HepG2 (cell line): Measurements from ENCODE around the gene FAM3B. TPM values are rescaled to one million over a fixed set of nuclear protein-coding genes. Genes with fewer than 3 reads are reported as not detected.

Source experiments
- CREB1 ChIP-seq, 2 experiments: fragments of 450-650 bp in 1 of 2; IDR thresholded peaks; 2 replicates each; pipeline ENCODE4 v1.6.1; 2016 to 2017; ENCODE audit warnings: control low read depth in 1 of 2, mild to moderate bottlenecking in 1 of 2, missing compliant biosample characterization in 1 of 2, missing genetic modification characterization in 1 of 2
- GATA4 ChIP-seq: sonication (generic); IDR thresholded peaks from 2 replicates; pipeline ENCODE4 v1.6.1; 2016; ENCODE audit warnings: antibody characterized with exemption, low read depth, borderline replicate concordance
- GTF2F1 ChIP-seq: fragments of 150-350 bp; IDR thresholded peaks from 2 replicates; pipeline ENCODE4 v1.6.1; 2014; ENCODE audit warnings: low read length
- HIC2 ChIP-seq: sonication (generic); formaldehyde crosslinking; IDR thresholded peaks from 2 replicates; pipeline ENCODE4 v1.9.0; 2022; ENCODE audit warnings: low read depth, missing genetic modification reagents
- MXI1 ChIP-seq: IDR thresholded peaks from 3 replicates; pipeline ENCODE4 v1.6.1; 2012; ENCODE audit warnings: low read depth, low read length, inconsistent platforms, borderline replicate concordance
- PCBP1 ChIP-seq: fragments of 200-400 bp; formaldehyde crosslinking; IDR thresholded peaks from 2 replicates; pipeline ENCODE4 v1.6.1; 2017; ENCODE audit warnings: mild to moderate bottlenecking, low read depth, low read length, borderline replicate concordance
- POGZ ChIP-seq: sonication (generic); formaldehyde crosslinking; IDR thresholded peaks from 2 replicates; pipeline ENCODE4 v1.4.0; 2020; ENCODE audit warnings: mild to moderate bottlenecking, missing genetic modification reagents
- RCOR2 ChIP-seq: IDR thresholded peaks from 2 replicates; pipeline ENCODE4 v1.6.1; 2016; ENCODE audit warnings: missing biosample characterization, missing genetic modification reagents
- SETDB1 ChIP-seq: sonication (generic); formaldehyde crosslinking; IDR thresholded peaks from 2 replicates; pipeline ENCODE4 v1.5.1; 2020; ENCODE audit warnings: missing genetic modification reagents, mild to moderate bottlenecking, borderline replicate concordance
- XRCC5 ChIP-seq: fragments of 200-400 bp; formaldehyde crosslinking; optimal IDR thresholded peaks from 2 replicates; pipeline ENCODE3; 2017; ENCODE audit warnings: mild to moderate bottlenecking, low read length
- ZMYM2 ChIP-seq: sonication (generic); formaldehyde crosslinking; IDR thresholded peaks from 2 replicates; pipeline ENCODE4 v1.8.0; 2022; ENCODE audit warnings: mild to moderate bottlenecking, missing genetic modification reagents
- ZNF512 ChIP-seq: sonication (generic); formaldehyde crosslinking; IDR thresholded peaks from 2 replicates; pipeline ENCODE4 v1.4.0; 2020; ENCODE audit warnings: mild to moderate bottlenecking, missing genetic modification reagents
- ZNF607 ChIP-seq: sonication (generic); formaldehyde crosslinking; IDR thresholded peaks from 2 replicates; pipeline ENCODE4 v1.5.1; 2020; ENCODE audit warnings: missing genetic modification reagents, mild to moderate bottlenecking, borderline replicate concordance
- ZNF703 ChIP-seq: sonication (generic); formaldehyde crosslinking; IDR thresholded peaks from 2 replicates; pipeline ENCODE4 v1.5.1; 2020; ENCODE audit warnings: missing genetic modification reagents, mild to moderate bottlenecking, moderate library complexity, borderline replicate concordance
- ZNF773 ChIP-seq: sonication (generic); formaldehyde crosslinking; IDR thresholded peaks from 2 replicates; pipeline ENCODE4 v1.4.0; 2020; ENCODE audit warnings: missing genetic modification reagents, borderline replicate concordance
- ZSCAN12 ChIP-seq: sonication (generic); formaldehyde crosslinking; IDR thresholded peaks from 2 replicates; pipeline ENCODE4 v1.9.0; 2021; ENCODE audit warnings: mild to moderate bottlenecking, missing genetic modification reagents
- polyA plus RNA-seq, 8 experiments: library from polyadenylated mRNA; depleted of rRNA in 3 of 8; stranded (reverse) in 7 of 8; unstranded in 1 of 8; fragments of >200 nt; fragmentation: Illumina TruSeq in 4 of 8; extraction: Trizol in 4 of 8; gene quantifications; 2 replicates each; pipeline versions ENCODE4 v1.2.1 to v1.2.3, GENCODE V29; 2011 to 2016; ENCODE audit warnings: low read depth in 4 of 8, missing spikeins in 1 of 8, mixed read lengths in 1 of 8; ENCODE audit not compliant: insufficient read depth in 1 of 8
- total RNA-seq, 5 experiments: library from RNA; depleted of rRNA; stranded (reverse); fragments of >200 nt; fragmentation: Illumina TruSeq; extraction: Trizol; gene quantifications; 2 replicates each; pipeline ENCODE4 v1.2.3, GENCODE V29; 2016; ENCODE audit warnings: low read depth in 1 of 5
- TF ChIP-seq, protein P1 (sequence below): sonication (generic); formaldehyde crosslinking; IDR thresholded peaks from 2 replicates; pipeline ENCODE4 v1.9.0; 2021; ENCODE audit warnings: missing genetic modification reagents, borderline replicate concordance
- TF ChIP-seq, protein P2 (sequence below): sonication (generic); formaldehyde crosslinking; IDR thresholded peaks from 2 replicates; pipeline ENCODE4 v1.4.0; 2020; ENCODE audit warnings: missing genetic modification reagents
- TF ChIP-seq, protein P3 (sequence below): sonication (generic); formaldehyde crosslinking; IDR thresholded peaks from 2 replicates; pipeline ENCODE4 v1.8.0; 2022; ENCODE audit warnings: mild to moderate bottlenecking, missing genetic modification reagents, moderate library complexity

FAM3B gene
- total and polyA plus RNA-seq, 2 of the 13 experiments (the other 11 are each of a cell fraction or from before 2014, with no cell fraction given) = 46.5 to 62.0 TPM

GRCh38 chr21:41361786-41362604 lies 45.4 kb downstream of the FAM3B start, which contains the start of gene MX2 (continued):
- TF ChIP-seq, protein P1, sequence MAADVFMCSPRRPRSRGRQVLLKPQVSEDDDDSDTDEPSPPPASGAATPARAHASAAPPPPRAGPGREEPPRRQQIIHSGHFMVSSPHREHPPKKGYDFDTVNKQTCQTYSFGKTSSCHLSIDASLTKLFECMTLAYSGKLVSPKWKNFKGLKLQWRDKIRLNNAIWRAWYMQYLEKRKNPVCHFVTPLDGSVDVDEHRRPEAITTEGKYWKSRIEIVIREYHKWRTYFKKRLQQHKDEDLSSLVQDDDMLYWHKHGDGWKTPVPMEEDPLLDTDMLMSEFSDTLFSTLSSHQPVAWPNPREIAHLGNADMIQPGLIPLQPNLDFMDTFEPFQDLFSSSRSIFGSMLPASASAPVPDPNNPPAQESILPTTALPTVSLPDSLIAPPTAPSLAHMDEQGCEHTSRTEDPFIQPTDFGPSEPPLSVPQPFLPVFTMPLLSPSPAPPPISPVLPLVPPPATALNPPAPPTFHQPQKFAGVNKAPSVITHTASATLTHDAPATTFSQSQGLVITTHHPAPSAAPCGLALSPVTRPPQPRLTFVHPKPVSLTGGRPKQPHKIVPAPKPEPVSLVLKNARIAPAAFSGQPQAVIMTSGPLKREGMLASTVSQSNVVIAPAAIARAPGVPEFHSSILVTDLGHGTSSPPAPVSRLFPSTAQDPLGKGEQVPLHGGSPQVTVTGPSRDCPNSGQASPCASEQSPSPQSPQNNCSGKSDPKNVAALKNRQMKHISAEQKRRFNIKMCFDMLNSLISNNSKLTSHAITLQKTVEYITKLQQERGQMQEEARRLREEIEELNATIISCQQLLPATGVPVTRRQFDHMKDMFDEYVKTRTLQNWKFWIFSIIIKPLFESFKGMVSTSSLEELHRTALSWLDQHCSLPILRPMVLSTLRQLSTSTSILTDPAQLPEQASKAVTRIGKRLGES = no peak
- TF ChIP-seq CREB1 (IDR thresholded peaks at IDR 0.05) (peak; percentile 73), CREB1 (CRISPR knock-in tag; IDR thresholded peaks at IDR 0.05) (no peak), PCBP1 (no peak), ZNF773 (no peak), ZMYM2 (CRISPR knock-in tag) (no peak), MXI1 (0 out of 3 replicates have a peak, but pooled peaks have one; percentile 16), ZSCAN12 (CRISPR knock-in tag) (no peak), GTF2F1 (no peak), SETDB1 (CRISPR knock-in tag) (no peak), XRCC5 (no peak), ZNF607 (no peak), POGZ (CRISPR knock-in tag) (no peak), HIC2 (CRISPR knock-in tag) (0 out of 2 replicates have a peak, but pooled peaks have one; percentile 4), ZNF512 (CRISPR knock-in tag) (no peak), RCOR2 (CRISPR knock-in tag) (no peak), ZNF703 (CRISPR knock-in tag) (no peak), GATA4 (no peak)
- TF ChIP-seq, protein P2, sequence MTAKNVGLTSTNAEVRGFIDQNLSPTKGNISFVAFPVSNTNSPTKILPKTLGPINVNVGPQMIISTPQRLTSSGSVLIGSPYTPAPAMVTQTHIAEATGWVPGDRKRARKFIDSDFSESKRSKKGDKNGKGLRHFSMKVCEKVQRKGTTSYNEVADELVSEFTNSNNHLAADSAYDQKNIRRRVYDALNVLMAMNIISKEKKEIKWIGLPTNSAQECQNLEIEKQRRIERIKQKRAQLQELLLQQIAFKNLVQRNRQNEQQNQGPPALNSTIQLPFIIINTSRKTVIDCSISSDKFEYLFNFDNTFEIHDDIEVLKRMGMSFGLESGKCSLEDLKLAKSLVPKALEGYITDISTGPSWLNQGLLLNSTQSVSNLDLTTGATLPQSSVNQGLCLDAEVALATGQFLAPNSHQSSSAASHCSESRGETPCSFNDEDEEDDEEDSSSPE = no peak
- TF ChIP-seq, protein P3, sequence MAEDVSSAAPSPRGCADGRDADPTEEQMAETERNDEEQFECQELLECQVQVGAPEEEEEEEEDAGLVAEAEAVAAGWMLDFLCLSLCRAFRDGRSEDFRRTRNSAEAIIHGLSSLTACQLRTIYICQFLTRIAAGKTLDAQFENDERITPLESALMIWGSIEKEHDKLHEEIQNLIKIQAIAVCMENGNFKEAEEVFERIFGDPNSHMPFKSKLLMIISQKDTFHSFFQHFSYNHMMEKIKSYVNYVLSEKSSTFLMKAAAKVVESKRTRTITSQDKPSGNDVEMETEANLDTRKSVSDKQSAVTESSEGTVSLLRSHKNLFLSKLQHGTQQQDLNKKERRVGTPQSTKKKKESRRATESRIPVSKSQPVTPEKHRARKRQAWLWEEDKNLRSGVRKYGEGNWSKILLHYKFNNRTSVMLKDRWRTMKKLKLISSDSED = no peak
